PC-3 (cell line): ENCODE results near the gene ZNF783.

Experiments used
- EZH2 ChIP-seq: fragments of 300-600 bp; sonication (generic); IDR thresholded peaks from one replicate; pipeline ENCODE4 v1.6.1; 2017; ENCODE audit warnings: antibody characterized with exemption, mild to moderate bottlenecking, low read length; ENCODE audit not compliant: unreplicated experiment
- EZH2phosphoT487 ChIP-seq: fragments of 300-600 bp; sonication (generic); IDR thresholded peaks from 2 replicates; pipeline ENCODE4 v1.6.1; 2018; ENCODE audit warnings: mild to moderate bottlenecking, antibody characterized with exemption, low read length, borderline replicate concordance
- TF ChIP-seq, protein P1 (sequence below): fragments of 300-600 bp; sonication (generic); conservative IDR thresholded peaks from 2 replicates; pipeline ENCODE4 v1.5.1; 2017; ENCODE audit warnings: antibody characterized with exemption, low read depth, mild to moderate bottlenecking, low read length

DNA sequence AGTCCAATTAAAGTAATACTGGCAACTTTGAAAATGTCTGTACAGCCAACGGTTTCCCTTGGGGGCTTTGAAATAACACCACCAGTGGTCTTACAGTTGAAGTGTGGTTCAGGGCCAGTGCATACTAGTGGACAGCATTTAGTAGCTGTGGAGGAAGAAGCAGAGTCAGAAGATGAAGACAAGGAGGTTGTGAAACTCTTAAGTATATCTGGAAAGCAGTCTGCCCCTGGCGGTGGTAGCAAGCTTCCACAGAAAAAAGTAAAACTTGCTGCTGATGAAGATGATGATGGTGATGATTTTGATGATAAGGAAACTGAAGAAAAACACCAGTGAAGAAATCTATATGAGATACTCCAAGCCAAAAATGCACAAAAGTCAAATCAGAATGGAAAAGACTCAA, 72.2 kb downstream of the ZNF783 start:
- TF ChIP-seq, protein P1, sequence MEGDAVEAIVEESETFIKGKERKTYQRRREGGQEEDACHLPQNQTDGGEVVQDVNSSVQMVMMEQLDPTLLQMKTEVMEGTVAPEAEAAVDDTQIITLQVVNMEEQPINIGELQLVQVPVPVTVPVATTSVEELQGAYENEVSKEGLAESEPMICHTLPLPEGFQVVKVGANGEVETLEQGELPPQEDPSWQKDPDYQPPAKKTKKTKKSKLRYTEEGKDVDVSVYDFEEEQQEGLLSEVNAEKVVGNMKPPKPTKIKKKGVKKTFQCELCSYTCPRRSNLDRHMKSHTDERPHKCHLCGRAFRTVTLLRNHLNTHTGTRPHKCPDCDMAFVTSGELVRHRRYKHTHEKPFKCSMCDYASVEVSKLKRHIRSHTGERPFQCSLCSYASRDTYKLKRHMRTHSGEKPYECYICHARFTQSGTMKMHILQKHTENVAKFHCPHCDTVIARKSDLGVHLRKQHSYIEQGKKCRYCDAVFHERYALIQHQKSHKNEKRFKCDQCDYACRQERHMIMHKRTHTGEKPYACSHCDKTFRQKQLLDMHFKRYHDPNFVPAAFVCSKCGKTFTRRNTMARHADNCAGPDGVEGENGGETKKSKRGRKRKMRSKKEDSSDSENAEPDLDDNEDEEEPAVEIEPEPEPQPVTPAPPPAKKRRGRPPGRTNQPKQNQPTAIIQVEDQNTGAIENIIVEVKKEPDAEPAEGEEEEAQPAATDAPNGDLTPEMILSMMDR = no peak
- TF ChIP-seq EZH2 (no peak), EZH2phosphoT487 (no peak)
